ENCODE measurements around the gene TERT.
"Not testable (repeated sequence)": the region's sequence is repeated elsewhere in the genome, so short reads cannot be mapped to it uniquely, and the experiment has no call there.

TERT gene

GRCh38 chr5:1239505-1240251 lies 55.2 kb downstream of the TERT start:
- Mint-ChIP-seq H3K9me3 (peaks cover 6% of the 10 kb centered on the region), H3K27ac (no peak overlapping the region), H3K36me3 (peaks cover 2% of the 10 kb centered on the region), H3K27me3 (peaks cover 8% of the 10 kb centered on the region), H3K4me3 (no peak overlapping the region), H3K4me1 (no peaks in the 10 kb centered on the region)
- no peak for ATAC-seq (ENCODE audit: low read depth)
- no peak for DNase-seq (ENCODE audit: low spot score in 2 of 2)

GRCh38 chr5:1235838-1236237 lies 59.0 kb downstream of the TERT start:
- Mint-ChIP-seq H3K4me3 (no peak overlapping the region), H3K9me3 (peaks cover 6% of the 10 kb centered on the region), H3K27ac (no peak overlapping the region), H3K36me3 (peaks cover 2% of the 10 kb centered on the region), H3K27me3 (peaks cover 10% of the 10 kb centered on the region), H3K4me1 (no peaks in the 10 kb centered on the region)
- ATAC-seq (ENCODE audit: low read depth) (no peak), DNase-seq (ENCODE audit: low spot score in 2 of 2) (no peak)

- DNase-seq (ENCODE audit: low spot score in 2 of 2) (no peak), ATAC-seq (ENCODE audit: low read depth) (no peak)
- Mint-ChIP-seq H3K9me3 (peaks cover 6% of the 10 kb centered on the region), H3K4me3 (no peak overlapping the region), H3K36me3 (peaks cover 2% of the 10 kb centered on the region), H3K4me1 (no peaks in the 10 kb centered on the region), H3K27ac (no peak overlapping the region), H3K27me3 (peaks cover 7% of the 10 kb centered on the region)
Observed at GRCh38 chr5:1235379-1235778, 59.5 kb downstream of the TERT start.

- H3K9me3 Mint-ChIP-seq, result peaks cover 6% of the 10 kb centered on the region
- peaks cover 17% of the 10 kb centered on the region for H3K27me3 Mint-ChIP-seq
- ATAC-seq (ENCODE audit: low read depth) (no peak), DNase-seq (ENCODE audit: low spot score in 2 of 2) (no peak)
- peaks cover 2% of the 10 kb centered on the region for H3K36me3 Mint-ChIP-seq
- H3K4me3 Mint-ChIP-seq, result no peak overlapping the region
- no peak overlapping the region for H3K27ac Mint-ChIP-seq
- H3K4me1 Mint-ChIP-seq, result no peaks in the 10 kb centered on the region
Observed at GRCh38 chr5:1232780-1233179, 62.1 kb downstream of the TERT start.

- Mint-ChIP-seq H3K4me1 (no peaks in the 10 kb centered on the region), H3K27me3 (peaks cover 16% of the 10 kb centered on the region), H3K4me3 (no peak overlapping the region), H3K27ac (no peak overlapping the region), H3K36me3 (peaks cover 2% of the 10 kb centered on the region), H3K9me3 (peaks cover 4% of the 10 kb centered on the region)
- ATAC-seq (ENCODE audit: low read depth), result no peak
- DNase-seq (ENCODE audit: low spot score in 2 of 2), result no peak
Observed at GRCh38 chr5:1231354-1231905, 63.4 kb downstream of the TERT start.

GRCh38 chr5:1230551-1230950 lies 64.3 kb downstream of the TERT start:
- DNase-seq (ENCODE audit: low spot score in 2 of 2) (no peak), ATAC-seq (ENCODE audit: low read depth) (no peak)
- H3K9me3 Mint-ChIP-seq, result peaks cover under 1% of the 10 kb centered on the region
- no peaks in the 10 kb centered on the region for H3K4me1 Mint-ChIP-seq
- no peaks in the 10 kb centered on the region for H3K36me3 Mint-ChIP-seq
- H3K4me3 Mint-ChIP-seq, result no peak overlapping the region
- H3K27me3 Mint-ChIP-seq, result peaks cover 19% of the 10 kb centered on the region
- H3K27ac Mint-ChIP-seq, result no peak overlapping the region

GRCh38 chr5:1229822-1230221 lies 65.0 kb downstream of the TERT start:
- no peaks in the 10 kb centered on the region for H3K9me3 Mint-ChIP-seq
- H3K4me1 Mint-ChIP-seq, result no peaks in the 10 kb centered on the region
- ATAC-seq (ENCODE audit: low read depth) (no peak), DNase-seq (ENCODE audit: low spot score in 2 of 2) (no peak)
- no peak overlapping the region for H3K27ac Mint-ChIP-seq
- H3K36me3 Mint-ChIP-seq, result no peaks in the 10 kb centered on the region
- H3K4me3 Mint-ChIP-seq, result no peak overlapping the region
- peaks cover 18% of the 10 kb centered on the region for H3K27me3 Mint-ChIP-seq

- not testable (repeated sequence) for H3K4me1 Mint-ChIP-seq; H3K27ac Mint-ChIP-seq; H3K9me3 Mint-ChIP-seq; DNase-seq (ENCODE audit: low spot score in 2 of 2); H3K36me3 Mint-ChIP-seq; ATAC-seq (ENCODE audit: low read depth); H3K4me3 Mint-ChIP-seq
- peaks cover 18% of the 10 kb centered on the region for H3K27me3 Mint-ChIP-seq
Observed at GRCh38 chr5:1229023-1229422, 65.8 kb downstream of the TERT start.

- Mint-ChIP-seq H3K4me1 (no peaks in the 10 kb centered on the region), H3K36me3 (no peaks in the 10 kb centered on the region), H3K4me3 (no peak overlapping the region), H3K27me3 (peaks cover 18% of the 10 kb centered on the region), H3K9me3 (no peaks in the 10 kb centered on the region), H3K27ac (no peak overlapping the region)
- ATAC-seq (ENCODE audit: low read depth), result no peak
- no peak for DNase-seq (ENCODE audit: low spot score in 2 of 2)
Observed at GRCh38 chr5:1228120-1228519, 66.7 kb downstream of the TERT start.

- no peaks in the 10 kb centered on the region for H3K4me1 Mint-ChIP-seq
- ATAC-seq (ENCODE audit: low read depth) (no peak), DNase-seq (ENCODE audit: low spot score in 2 of 2) (no peak)
- peaks cover 16% of the 10 kb centered on the region for H3K27me3 Mint-ChIP-seq
- H3K4me3 Mint-ChIP-seq, result no peak overlapping the region
- no peaks in the 10 kb centered on the region for H3K36me3 Mint-ChIP-seq
- H3K27ac Mint-ChIP-seq, result no peak overlapping the region
- H3K9me3 Mint-ChIP-seq, result no peaks in the 10 kb centered on the region
Observed at GRCh38 chr5:1227667-1228066, 67.2 kb downstream of the TERT start.

- ATAC-seq (ENCODE audit: low read depth) (no peak), DNase-seq (ENCODE audit: low spot score in 2 of 2) (no peak)
- H3K27me3 Mint-ChIP-seq, result peaks cover 15% of the 10 kb centered on the region
- no peaks in the 10 kb centered on the region for H3K9me3 Mint-ChIP-seq
- no peaks in the 10 kb centered on the region for H3K4me1 Mint-ChIP-seq
- H3K27ac Mint-ChIP-seq, result no peak overlapping the region
- no peak overlapping the region for H3K4me3 Mint-ChIP-seq
- H3K36me3 Mint-ChIP-seq, result no peaks in the 10 kb centered on the region
Observed at GRCh38 chr5:1226839-1227581, 67.9 kb downstream of the TERT start.

GRCh38 chr5:1226231-1226630 lies 68.6 kb downstream of the TERT start:
- no peaks in the 10 kb centered on the region for H3K4me1 Mint-ChIP-seq
- no peak for ATAC-seq (ENCODE audit: low read depth)
- H3K27ac Mint-ChIP-seq, result no peak overlapping the region
- H3K36me3 Mint-ChIP-seq, result no peaks in the 10 kb centered on the region
- H3K9me3 Mint-ChIP-seq, result no peaks in the 10 kb centered on the region
- no peak for DNase-seq (ENCODE audit: low spot score in 2 of 2)
- H3K4me3 Mint-ChIP-seq, result no peak overlapping the region
- peaks cover 15% of the 10 kb centered on the region for H3K27me3 Mint-ChIP-seq

GRCh38 chr5:1225081-1225480 lies 69.8 kb downstream of the TERT start, which contains the start of gene SLC6A18:
Gene SLC6A18 (plus strand): TSS chr5:1225381. CDS start chr5:1225478, 97 bp downstream.
- no peaks in the 10 kb centered on the region for H3K9me3 Mint-ChIP-seq
- ATAC-seq (ENCODE audit: low read depth) (no peak), DNase-seq (ENCODE audit: low spot score in 2 of 2) (no peak)
- H3K27me3 Mint-ChIP-seq, result peaks cover 15% of the 10 kb centered on the region
- no peak within 1 kb of the TSS for H3K4me3 Mint-ChIP-seq
- no peaks in the 10 kb centered on the region for H3K36me3 Mint-ChIP-seq
- no peaks in the 10 kb centered on the region for H3K4me1 Mint-ChIP-seq
- no peak within 1 kb of the TSS for H3K27ac Mint-ChIP-seq

GRCh38 chr5:1224631-1225030 lies 70.2 kb downstream of the TERT start:
- Mint-ChIP-seq H3K36me3 (no peaks in the 10 kb centered on the region), H3K27ac (no peak overlapping the region), H3K27me3 (peaks cover 12% of the 10 kb centered on the region), H3K9me3 (no peaks in the 10 kb centered on the region), H3K4me1 (no peaks in the 10 kb centered on the region), H3K4me3 (no peak overlapping the region)
- no peak for DNase-seq (ENCODE audit: low spot score in 2 of 2)
- ATAC-seq (ENCODE audit: low read depth), result no peak
